HG02970 (cell line): ENCODE measurements around the gene SFXN1.

Experiments used
- ATAC-seq: cut with Tn5 transposase; IDR thresholded peaks from one replicate; pipeline ENCODE4 v1.9.1; 2021; ENCODE audit warnings: mild to moderate bottlenecking, moderate library complexity, moderate number of reproducible peaks; ENCODE audit not compliant: unreplicated experiment, low FRiP score

SFXN1 gene

GRCh38 chr5:175561085-175561484, 82.7 kb downstream of the SFXN1 start:
- ATAC-seq = no peak

DNA sequence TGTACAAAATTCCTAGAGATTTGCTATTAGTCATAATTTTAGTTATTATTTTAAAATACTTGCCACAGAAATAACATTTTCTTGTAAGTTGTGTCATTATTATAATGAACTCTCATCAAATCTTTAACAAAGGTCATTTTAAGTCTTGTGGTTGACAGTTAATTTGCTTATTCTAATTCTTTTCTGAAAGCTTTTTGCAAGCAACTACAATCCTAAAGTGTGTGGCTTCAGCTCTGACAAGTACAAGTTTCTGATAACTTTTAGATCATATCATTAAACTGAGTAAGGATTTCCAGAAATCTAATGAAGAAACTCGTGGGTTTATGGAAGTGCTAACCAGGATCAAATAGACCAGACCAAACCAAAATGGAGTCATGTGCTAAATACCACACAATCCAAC, 86.4 kb downstream of the SFXN1 start:
- ATAC-seq = no peak

GRCh38 chr5:175566697-175567096, 88.3 kb downstream of the SFXN1 start:
- ATAC-seq = no peak

- ATAC-seq = no peak
These were observed 89.6 kb downstream of the SFXN1 start for GRCh38 chr5:175567954-175568353.

DNA sequence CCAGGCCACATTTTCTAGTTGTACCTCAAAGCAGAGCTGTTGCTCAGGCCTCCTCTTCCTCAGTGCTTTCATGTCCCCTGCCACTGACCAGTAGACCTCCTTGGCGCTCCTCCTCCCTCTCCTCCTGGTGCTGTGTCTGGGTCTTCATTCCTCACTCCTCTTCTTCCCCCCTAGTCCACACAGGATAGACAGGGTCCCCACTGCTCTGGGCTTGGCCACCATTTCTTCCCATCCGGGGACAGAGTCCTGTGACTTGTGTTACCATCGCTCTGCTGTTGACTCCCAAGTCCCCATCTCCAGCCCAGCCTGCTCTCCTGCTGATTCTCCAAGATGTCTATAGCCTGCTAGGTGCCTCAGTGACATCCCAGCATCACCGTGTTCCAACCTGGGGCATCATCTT, 91.3 kb downstream of the SFXN1 start:
- no peak for ATAC-seq

DNA sequence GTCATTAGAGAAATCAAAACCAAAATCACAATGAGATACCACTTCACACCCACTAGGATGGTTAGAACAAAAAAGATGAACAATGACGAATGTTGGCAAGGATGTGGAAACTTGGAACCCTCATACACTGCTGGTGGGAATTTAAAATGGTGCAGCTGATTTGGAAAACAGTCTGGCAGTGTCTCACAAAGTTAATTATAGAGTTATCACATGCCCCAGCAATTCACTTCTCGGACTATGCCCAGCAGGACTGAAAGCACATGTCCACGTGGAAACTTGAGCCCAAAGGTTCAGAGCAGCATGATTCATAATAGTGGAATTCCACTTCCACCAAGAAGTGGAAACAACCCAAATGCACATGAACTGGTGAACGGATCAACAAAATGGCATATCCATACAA, 94.5 kb downstream of the SFXN1 start:
- no peak for ATAC-seq

DNA sequence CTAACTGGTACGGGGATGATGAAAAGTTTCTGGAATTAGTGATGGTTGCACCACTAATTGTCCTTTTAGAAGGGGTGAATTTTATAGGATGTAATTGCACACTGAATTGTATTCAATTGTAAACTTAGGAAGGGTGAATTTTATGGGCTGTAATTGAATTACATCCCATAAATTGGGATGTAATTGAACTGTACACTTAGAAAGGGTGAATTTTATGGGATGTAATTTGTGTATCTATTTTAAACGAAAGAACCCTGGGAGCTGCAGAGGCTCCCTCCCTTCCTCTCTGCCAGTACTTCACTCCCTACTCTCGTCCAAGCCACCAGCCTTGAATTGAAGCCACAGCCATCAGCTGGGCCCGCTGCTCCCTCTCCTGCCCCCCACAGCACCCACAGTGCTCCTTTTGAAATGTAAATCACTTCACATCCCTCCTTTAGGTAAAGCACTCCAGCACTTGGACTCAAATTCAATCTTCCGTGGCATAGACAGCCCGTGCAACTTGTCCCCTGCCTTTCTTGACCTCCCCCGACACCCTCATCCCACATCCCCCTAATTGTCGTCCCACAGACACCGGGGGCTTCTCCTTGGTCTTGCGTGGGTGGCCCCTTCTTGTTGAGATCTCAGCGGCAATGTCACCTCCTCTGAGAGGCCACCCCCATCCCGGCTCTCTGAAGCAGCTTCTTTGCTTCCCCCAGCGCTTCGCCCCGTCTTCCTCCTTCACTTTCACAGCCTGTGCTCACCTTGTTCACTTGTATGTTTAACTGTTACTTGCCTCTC, 95.3 kb downstream of the SFXN1 start:
- no peak for ATAC-seq

DNA sequence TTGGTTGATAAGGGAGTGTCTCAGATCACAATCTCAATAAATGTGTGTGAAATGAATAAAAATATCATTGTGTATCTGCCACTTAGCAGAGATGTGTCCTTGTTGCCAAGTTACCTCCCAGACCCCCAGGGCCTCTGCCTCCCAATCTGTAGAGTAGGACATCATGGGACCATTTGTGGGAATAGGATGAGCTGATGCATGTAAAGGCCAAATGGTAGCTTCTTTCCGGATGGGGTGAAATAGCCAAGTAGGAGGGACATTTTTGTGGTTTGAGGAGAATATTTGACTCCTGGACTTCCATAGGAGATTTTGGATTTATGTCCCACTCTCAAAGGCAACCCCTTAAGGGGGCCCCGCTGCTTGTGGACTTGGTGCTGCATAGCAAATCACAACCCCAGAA, 96.9 kb downstream of the SFXN1 start:
- no peak for ATAC-seq

- ATAC-seq = no peak
These were observed 97.7 kb downstream of the SFXN1 start for GRCh38 chr5:175576096-175576495.

DNA sequence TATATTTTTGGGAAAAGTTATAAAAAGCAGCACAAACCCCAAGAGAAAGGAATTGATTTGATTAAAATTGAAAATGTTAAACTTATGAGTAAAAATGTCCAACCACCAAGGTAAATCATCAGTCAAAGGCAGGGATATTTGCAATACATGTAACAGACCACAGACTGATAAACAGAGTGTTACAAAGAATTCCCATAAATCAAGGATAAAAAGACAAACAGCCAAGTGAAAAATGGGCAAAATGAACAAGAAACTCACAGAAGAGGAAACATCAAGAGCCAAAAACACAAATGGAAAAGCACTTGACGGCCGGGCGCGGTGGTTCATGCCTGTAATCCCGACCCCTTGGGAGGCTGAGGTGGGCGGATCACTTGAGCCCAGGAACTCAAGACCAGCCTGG, 98.2 kb downstream of the SFXN1 start:
- ATAC-seq = no peak
